ENCODE data around the gene SHC4. TPM values are rescaled to one million over a fixed set of nuclear protein-coding genes. Genes with fewer than 3 reads are reported as not detected.

Gene SHC4

GRCh38 chr15:48782911-48783310, 180.8 kb downstream of the SHC4 start:
- H3K9ac ChIP-seq (ENCODE audit: low read depth, low read length) = no peak overlapping the region
- no peak overlapping the region for H3K4me2 ChIP-seq (ENCODE audit: low read length)
- H3K4me3 ChIP-seq (ENCODE audit: low read length) = no peak overlapping the region
- H3K36me3 ChIP-seq (ENCODE audit: insufficient read depth, low read length) = peaks cover 7% of the 10 kb centered on the region
- no peaks in the 10 kb centered on the region for H3K27me3 ChIP-seq (ENCODE audit: control insufficient read depth, insufficient read depth, low read length)
- peaks cover 5% of the 10 kb centered on the region for H3K4me1 ChIP-seq (ENCODE audit: control insufficient read depth, insufficient read depth, low read length)
- no peaks in the 10 kb centered on the region for H3K9me3 ChIP-seq (replicated peaks; ENCODE audit: low read length)

DNA sequence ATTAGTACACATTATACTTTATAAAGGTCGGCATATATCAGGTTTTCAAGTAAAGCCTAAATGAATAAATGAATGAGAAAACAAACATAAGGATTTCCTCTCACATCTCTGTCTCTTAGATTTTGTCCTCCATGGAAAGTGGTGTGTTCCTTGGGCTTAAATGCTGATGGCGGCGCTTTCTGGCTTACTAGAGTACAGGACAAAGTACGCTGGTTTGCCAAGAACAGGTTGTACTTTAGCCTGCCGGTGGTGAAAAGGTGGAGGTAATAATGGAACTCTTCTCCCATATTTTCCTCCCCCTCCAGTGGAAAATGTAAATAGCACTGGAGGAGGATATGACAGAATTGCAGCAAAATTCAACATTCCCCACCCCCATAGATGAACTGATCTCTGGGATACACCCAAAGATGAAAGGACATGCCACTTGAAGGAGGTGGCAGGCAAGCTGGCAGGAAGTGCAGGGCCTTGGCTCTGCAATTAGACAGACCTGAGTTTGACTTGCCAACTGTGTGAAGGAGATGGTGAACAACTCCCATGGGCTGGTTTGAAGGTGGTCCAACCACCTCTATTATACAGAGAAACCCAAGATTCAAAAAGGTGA, 182.1 kb downstream of the SHC4 start:
- Histone ChIP-seq H3K36me3 (ENCODE audit: insufficient read depth, low read length) (peaks cover 7% of the 10 kb centered on the region), H3K4me3 (ENCODE audit: low read length) (no peak overlapping the region), H3K27me3 (ENCODE audit: control insufficient read depth, insufficient read depth, low read length) (no peaks in the 10 kb centered on the region), H3K4me1 (ENCODE audit: control insufficient read depth, insufficient read depth, low read length) (peaks cover 5% of the 10 kb centered on the region), H3K9ac (ENCODE audit: low read depth, low read length) (no peak overlapping the region), H3K9me3 (replicated peaks; ENCODE audit: low read length) (no peaks in the 10 kb centered on the region), H3K4me2 (ENCODE audit: low read length) (no peak overlapping the region)

DNA sequence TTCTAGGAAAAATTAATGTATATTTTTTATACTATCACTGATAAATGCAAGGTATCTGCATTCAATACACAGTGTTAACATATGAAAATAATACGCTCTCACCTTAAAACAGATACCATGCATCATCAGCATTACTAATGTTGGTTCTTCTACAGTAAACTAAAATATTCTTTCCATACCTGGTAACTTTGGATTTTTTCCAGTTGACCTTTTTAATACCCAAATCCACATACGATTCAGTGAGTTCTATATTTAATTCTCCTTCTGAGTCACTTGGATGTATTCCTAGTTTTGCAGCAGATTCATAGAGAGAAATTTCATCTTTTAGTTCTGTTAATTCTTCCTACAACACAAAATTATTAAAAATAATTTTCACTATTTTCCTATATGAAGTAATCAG, 182.7 kb downstream of the SHC4 start:
- H3K9me3 ChIP-seq (replicated peaks; ENCODE audit: low read length) = no peaks in the 10 kb centered on the region
- H3K27me3 ChIP-seq (ENCODE audit: control insufficient read depth, insufficient read depth, low read length) = no peaks in the 10 kb centered on the region
- no peak overlapping the region for H3K9ac ChIP-seq (ENCODE audit: low read depth, low read length)
- H3K4me3 ChIP-seq (ENCODE audit: low read length) = no peak overlapping the region
- no peak overlapping the region for H3K4me2 ChIP-seq (ENCODE audit: low read length)
- peaks cover 7% of the 10 kb centered on the region for H3K36me3 ChIP-seq (ENCODE audit: insufficient read depth, low read length)
- H3K4me1 ChIP-seq (ENCODE audit: control insufficient read depth, insufficient read depth, low read length) = peaks cover 5% of the 10 kb centered on the region

DNA sequence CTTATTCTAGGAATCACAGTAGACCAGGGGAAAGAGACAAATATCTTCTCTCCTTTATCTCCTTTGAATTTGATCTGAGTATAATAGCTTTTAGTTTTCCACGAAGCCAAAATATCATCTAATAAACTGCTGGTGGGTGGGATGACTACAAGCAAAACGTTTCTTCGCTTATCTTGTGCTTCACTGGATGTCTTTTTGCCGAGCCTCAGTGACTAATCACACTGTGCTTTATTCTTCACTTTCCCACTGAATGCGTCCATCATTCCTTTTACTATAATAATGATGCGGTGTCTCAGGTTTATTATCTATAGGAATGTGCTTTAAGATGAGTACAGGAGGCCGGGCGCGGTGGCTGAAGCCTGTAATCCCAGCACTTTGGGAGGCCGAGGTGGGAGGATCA, 185.4 kb downstream of the SHC4 start:
- Histone ChIP-seq H3K9me3 (replicated peaks; ENCODE audit: low read length) (no peaks in the 10 kb centered on the region), H3K36me3 (ENCODE audit: insufficient read depth, low read length) (peaks cover 5% of the 10 kb centered on the region), H3K4me3 (ENCODE audit: low read length) (no peak overlapping the region), H3K27me3 (ENCODE audit: control insufficient read depth, insufficient read depth, low read length) (no peaks in the 10 kb centered on the region), H3K4me2 (ENCODE audit: low read length) (no peak overlapping the region), H3K4me1 (ENCODE audit: control insufficient read depth, insufficient read depth, low read length) (peaks cover 9% of the 10 kb centered on the region), H3K9ac (ENCODE audit: low read depth, low read length) (no peak overlapping the region)

DNA sequence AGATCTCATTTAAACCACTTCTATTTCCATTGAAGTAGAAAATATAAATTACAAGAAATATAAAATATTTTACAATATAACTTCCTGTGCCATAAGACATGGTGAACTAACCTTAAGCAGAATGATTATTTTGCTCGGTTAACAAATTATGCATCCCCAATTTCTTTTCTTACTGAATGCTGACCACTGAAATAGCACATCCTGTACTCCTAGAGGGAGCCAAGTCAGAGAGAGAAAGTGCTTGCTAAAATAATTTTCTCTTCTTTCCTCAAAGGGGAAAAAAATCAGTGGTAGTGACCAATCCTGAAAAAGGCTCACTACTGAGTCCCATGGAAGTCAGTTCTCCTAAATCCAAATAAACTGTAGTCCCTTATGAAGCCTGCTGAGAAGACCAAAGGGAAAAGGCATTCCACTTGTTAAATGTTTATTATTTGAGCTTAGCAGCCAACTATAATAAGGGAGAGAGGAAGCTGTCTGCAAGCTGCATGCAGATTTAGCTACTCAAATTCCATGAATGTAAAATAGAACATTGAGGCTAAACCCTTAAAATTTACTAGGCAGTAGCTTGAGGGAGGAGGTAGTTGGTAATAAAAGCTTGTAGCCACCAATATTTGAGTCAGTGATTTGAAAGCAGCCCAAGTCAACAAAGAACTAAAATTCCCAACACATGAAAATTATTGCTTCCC, 185.9 kb downstream of the SHC4 start:
- Histone ChIP-seq H3K4me2 (ENCODE audit: low read length) (no peak overlapping the region), H3K27me3 (ENCODE audit: control insufficient read depth, insufficient read depth, low read length) (no peaks in the 10 kb centered on the region), H3K9ac (ENCODE audit: low read depth, low read length) (no peak overlapping the region), H3K4me1 (ENCODE audit: control insufficient read depth, insufficient read depth, low read length) (peaks cover 12% of the 10 kb centered on the region), H3K36me3 (ENCODE audit: insufficient read depth, low read length) (peaks cover 2% of the 10 kb centered on the region), H3K9me3 (replicated peaks; ENCODE audit: low read length) (no peaks in the 10 kb centered on the region), H3K4me3 (ENCODE audit: low read length) (no peak overlapping the region)

- Histone ChIP-seq H3K9ac (ENCODE audit: low read depth, low read length) (no peak overlapping the region), H3K4me3 (ENCODE audit: low read length) (no peak overlapping the region), H3K4me2 (ENCODE audit: low read length) (no peak overlapping the region), H3K27me3 (ENCODE audit: control insufficient read depth, insufficient read depth, low read length) (no peaks in the 10 kb centered on the region), H3K9me3 (replicated peaks; ENCODE audit: low read length) (no peaks in the 10 kb centered on the region), H3K4me1 (ENCODE audit: control insufficient read depth, insufficient read depth, low read length) (peaks cover 6% of the 10 kb centered on the region), H3K36me3 (ENCODE audit: insufficient read depth, low read length) (no peaks in the 10 kb centered on the region)
Observed at GRCh38 chr15:48775546-48775945, 188.2 kb downstream of the SHC4 start.

- no peak overlapping the region for H3K4me3 ChIP-seq (ENCODE audit: low read length)
- no peaks in the 10 kb centered on the region for H3K27me3 ChIP-seq (ENCODE audit: control insufficient read depth, insufficient read depth, low read length)
- H3K9me3 ChIP-seq (replicated peaks; ENCODE audit: low read length) = no peaks in the 10 kb centered on the region
- H3K36me3 ChIP-seq (ENCODE audit: insufficient read depth, low read length) = peaks cover 3% of the 10 kb centered on the region
- H3K9ac ChIP-seq (ENCODE audit: low read depth, low read length) = no peak overlapping the region
- no peak overlapping the region for H3K4me2 ChIP-seq (ENCODE audit: low read length)
- H3K4me1 ChIP-seq (ENCODE audit: control insufficient read depth, insufficient read depth, low read length) = peaks cover 6% of the 10 kb centered on the region
Observed at GRCh38 chr15:48774484-48774883, 189.2 kb downstream of the SHC4 start.

Small RNA genes within 50 kb of the gene (small RNA-seq; reads per million reads assigned to genes)
- not detected for gene RF00019

Data from skeletal muscle satellite cell (primary cell).